MM.1S (cell line): ENCODE results near the gene ATXN1.

Source experiments
- EZH2 ChIP-seq: fragments of 300-600 bp; sonication (generic); optimal IDR thresholded peaks from 2 replicates; pipeline ENCODE3; 2017; ENCODE audit warnings: low read depth, mild to moderate bottlenecking, antibody characterized with exemption, low read length, mixed read lengths
- EZH2phosphoT487 ChIP-seq: fragments of 300-600 bp; sonication (generic); IDR thresholded peaks from 2 replicates; pipeline ENCODE4 v1.6.1; 2018; ENCODE audit warnings: antibody characterized with exemption, low read length
- TF ChIP-seq, protein P1 (sequence below): fragments of 300-600 bp; sonication (generic); IDR thresholded peaks from 2 replicates; pipeline ENCODE4 v1.5.1; 2016; ENCODE audit warnings: antibody characterized with exemption, low read length, mixed read lengths

DNA sequence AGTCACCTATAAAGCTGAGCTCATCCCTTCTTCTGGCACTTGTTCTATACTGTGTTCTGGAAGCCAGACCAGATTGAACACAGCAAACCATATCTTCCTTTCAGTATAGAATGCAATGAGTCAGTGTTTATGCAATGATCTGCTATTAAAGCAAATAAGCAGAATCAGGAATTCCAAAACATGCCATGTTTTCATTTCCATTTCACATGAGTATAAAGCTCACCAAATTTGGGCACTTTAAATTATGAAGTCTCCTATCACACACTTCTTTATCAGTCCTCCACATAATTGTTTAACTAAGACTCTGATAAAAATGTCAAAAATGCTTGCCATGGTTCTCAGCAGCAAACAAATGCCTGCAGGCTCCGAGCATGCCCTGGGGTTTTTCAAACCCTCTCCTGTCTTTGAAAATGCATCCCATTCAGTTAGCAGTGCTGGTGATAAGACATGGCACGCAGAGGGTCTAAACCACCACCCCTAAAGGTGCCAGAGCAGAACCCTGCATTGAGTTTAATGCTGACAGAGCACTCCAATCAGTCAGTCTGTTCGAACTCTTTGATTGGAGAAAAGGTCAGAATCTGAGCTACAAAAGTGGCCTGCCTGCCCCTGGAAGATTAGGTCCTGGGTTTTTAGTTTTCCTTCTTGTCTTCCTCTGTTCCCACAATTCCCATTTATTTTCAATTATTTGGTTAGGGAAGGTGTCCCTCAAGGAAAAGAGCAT lies 288.8 kb downstream of the ATXN1 start:
- TF ChIP-seq, protein P1, sequence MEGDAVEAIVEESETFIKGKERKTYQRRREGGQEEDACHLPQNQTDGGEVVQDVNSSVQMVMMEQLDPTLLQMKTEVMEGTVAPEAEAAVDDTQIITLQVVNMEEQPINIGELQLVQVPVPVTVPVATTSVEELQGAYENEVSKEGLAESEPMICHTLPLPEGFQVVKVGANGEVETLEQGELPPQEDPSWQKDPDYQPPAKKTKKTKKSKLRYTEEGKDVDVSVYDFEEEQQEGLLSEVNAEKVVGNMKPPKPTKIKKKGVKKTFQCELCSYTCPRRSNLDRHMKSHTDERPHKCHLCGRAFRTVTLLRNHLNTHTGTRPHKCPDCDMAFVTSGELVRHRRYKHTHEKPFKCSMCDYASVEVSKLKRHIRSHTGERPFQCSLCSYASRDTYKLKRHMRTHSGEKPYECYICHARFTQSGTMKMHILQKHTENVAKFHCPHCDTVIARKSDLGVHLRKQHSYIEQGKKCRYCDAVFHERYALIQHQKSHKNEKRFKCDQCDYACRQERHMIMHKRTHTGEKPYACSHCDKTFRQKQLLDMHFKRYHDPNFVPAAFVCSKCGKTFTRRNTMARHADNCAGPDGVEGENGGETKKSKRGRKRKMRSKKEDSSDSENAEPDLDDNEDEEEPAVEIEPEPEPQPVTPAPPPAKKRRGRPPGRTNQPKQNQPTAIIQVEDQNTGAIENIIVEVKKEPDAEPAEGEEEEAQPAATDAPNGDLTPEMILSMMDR = no peak
- no peak for TF ChIP-seq EZH2phosphoT487
- no peak for TF ChIP-seq EZH2
